MM.1S (cell line): ENCODE results near the gene ANO10.

Source experiments
- DNase-seq: peaks from one replicate; pipeline ENCODE4 v3.0.0-alpha.2; 2015
- H2AFZ ChIP-seq: fragments of 300-600 bp; sonication (generic); 2 replicates; pipeline ENCODE4 v1.6.0; 2016; ENCODE audit warnings: antibody characterized with exemption, low read length
- H3F3A ChIP-seq: fragments of 300-600 bp; sonication (generic); 2 replicates; pipeline ENCODE4 v1.6.1; 2016; ENCODE audit warnings: mild to moderate bottlenecking, antibody characterized with exemption, low read length, moderate library complexity, mixed read lengths; ENCODE audit not compliant: insufficient read depth
- H3K27ac ChIP-seq: fragments of 300-600 bp; sonication (generic); 2 replicates; pipeline ENCODE4 v1.5.1; 2016; ENCODE audit warnings: mild to moderate bottlenecking, low read length
- H3K27me3 ChIP-seq: fragments of 300-600 bp; sonication (generic); replicated peaks from 2 replicates; pipeline ENCODE4 v1.6.0; 2016; ENCODE audit warnings: low read length; ENCODE audit not compliant: insufficient read depth
- H3K36me3 ChIP-seq: fragments of 300-600 bp; sonication (generic); replicated peaks from 2 replicates; pipeline ENCODE4 v1.6.1; 2016; ENCODE audit warnings: mild to moderate bottlenecking, low read length, mixed read lengths; ENCODE audit not compliant: insufficient read depth
- H3K4me1 ChIP-seq: fragments of 300-600 bp; sonication (generic); 2 replicates; pipeline ENCODE4 v1.6.1; 2016; ENCODE audit warnings: low read length, mixed read lengths
- H3K4me2 ChIP-seq: fragments of 300-600 bp; sonication (generic); 2 replicates; pipeline ENCODE4 v1.6.0; 2016; ENCODE audit warnings: low read depth, low read length
- H3K4me3 ChIP-seq: fragments of 300-600 bp; sonication (generic); 2 replicates; pipeline ENCODE4 v1.5.1; 2016; ENCODE audit warnings: low read length, mixed read lengths
- H3K79me2 ChIP-seq: fragments of 300-600 bp; sonication (generic); 2 replicates; pipeline ENCODE4 v1.6.1; 2016; ENCODE audit warnings: mixed run types, low read length, mixed read lengths
- H3K9ac ChIP-seq: fragments of 300-600 bp; sonication (generic); 2 replicates; pipeline ENCODE4 v1.6.1; 2016; ENCODE audit warnings: low read length, mixed read lengths
- H3K9me2 ChIP-seq: fragments of 300-600 bp; sonication (generic); replicated peaks from 2 replicates; pipeline ENCODE4 v1.6.1; 2016; ENCODE audit warnings: mild to moderate bottlenecking, low read length, mixed read lengths; ENCODE audit not compliant: insufficient read depth
- H3K9me3 ChIP-seq: fragments of 300-600 bp; sonication (generic); replicated peaks from 2 replicates; pipeline ENCODE4 v1.6.1; 2016; ENCODE audit warnings: mild to moderate bottlenecking, low read length, mixed read lengths; ENCODE audit not compliant: insufficient read depth
- H4K20me1 ChIP-seq: fragments of 300-600 bp; sonication (generic); 2 replicates; pipeline ENCODE4 v1.6.1; 2016; ENCODE audit warnings: mild to moderate bottlenecking, low read length, moderate library complexity, mixed read lengths; ENCODE audit not compliant: insufficient read depth
- EZH2 ChIP-seq: fragments of 300-600 bp; sonication (generic); optimal IDR thresholded peaks from 2 replicates; pipeline ENCODE3; 2017; ENCODE audit warnings: low read depth, mild to moderate bottlenecking, antibody characterized with exemption, low read length, mixed read lengths
- EZH2phosphoT487 ChIP-seq: fragments of 300-600 bp; sonication (generic); IDR thresholded peaks from 2 replicates; pipeline ENCODE4 v1.6.1; 2018; ENCODE audit warnings: antibody characterized with exemption, low read length
- TF ChIP-seq, protein P1 (sequence below): fragments of 300-600 bp; sonication (generic); IDR thresholded peaks from 2 replicates; pipeline ENCODE4 v1.5.1; 2016; ENCODE audit warnings: antibody characterized with exemption, low read length, mixed read lengths

The ANO10 gene

DNA sequence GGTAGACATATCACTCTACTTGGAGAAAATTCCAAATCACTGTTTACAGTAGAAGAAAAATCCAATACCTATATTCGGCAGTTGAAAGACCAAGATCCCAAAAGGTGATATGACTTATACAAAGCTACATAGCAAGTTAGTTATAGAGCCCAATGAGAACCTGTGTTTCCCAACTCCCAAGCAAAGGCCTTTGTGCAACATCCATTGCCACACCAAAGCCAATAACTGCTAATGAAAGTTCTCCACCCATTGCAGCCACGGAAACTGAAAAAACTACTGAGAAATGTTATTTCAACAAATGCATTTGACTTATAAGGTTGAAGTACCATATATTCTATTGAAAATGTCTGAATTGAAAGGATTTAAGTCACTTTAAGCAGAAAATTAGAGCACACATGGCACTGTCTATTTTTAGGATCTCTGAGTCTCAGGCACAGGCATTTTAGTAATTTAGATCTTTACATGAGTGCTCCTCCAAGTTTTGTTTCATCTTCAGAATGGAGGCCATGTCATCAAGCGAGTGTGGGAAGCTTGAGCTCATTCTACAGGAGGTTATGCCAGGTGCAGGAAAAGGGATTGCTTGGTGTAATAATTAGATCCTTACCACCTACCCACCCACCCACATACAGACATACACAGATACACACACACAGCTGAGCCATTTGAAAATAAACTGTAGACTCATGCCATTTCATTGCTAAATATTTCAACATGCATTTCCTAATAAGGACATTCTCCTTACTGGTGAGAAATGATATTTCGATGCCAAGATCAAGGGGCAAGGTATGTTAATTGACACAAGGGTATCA is 19.7 kb upstream of the ANO10 start:
- H3K36me3 ChIP-seq, result no peaks in the 10 kb centered on the region
- H3K79me2 ChIP-seq, result no peaks in the 10 kb centered on the region
- peaks cover 13% of the 10 kb centered on the region for H3K4me1 ChIP-seq
- H3F3A ChIP-seq, result no peaks in the 10 kb centered on the region
- H3K9ac ChIP-seq, result no peak overlapping the region
- no peak overlapping the region for H3K4me3 ChIP-seq
- H2AFZ ChIP-seq, result no peak overlapping the region
- H3K4me2 ChIP-seq, result no peak overlapping the region
- H3K9me2 ChIP-seq, result no peaks in the 10 kb centered on the region
- H4K20me1 ChIP-seq, result no peaks in the 10 kb centered on the region
- H3K27me3 ChIP-seq, result no peaks in the 10 kb centered on the region
- TF ChIP-seq, protein P1, sequence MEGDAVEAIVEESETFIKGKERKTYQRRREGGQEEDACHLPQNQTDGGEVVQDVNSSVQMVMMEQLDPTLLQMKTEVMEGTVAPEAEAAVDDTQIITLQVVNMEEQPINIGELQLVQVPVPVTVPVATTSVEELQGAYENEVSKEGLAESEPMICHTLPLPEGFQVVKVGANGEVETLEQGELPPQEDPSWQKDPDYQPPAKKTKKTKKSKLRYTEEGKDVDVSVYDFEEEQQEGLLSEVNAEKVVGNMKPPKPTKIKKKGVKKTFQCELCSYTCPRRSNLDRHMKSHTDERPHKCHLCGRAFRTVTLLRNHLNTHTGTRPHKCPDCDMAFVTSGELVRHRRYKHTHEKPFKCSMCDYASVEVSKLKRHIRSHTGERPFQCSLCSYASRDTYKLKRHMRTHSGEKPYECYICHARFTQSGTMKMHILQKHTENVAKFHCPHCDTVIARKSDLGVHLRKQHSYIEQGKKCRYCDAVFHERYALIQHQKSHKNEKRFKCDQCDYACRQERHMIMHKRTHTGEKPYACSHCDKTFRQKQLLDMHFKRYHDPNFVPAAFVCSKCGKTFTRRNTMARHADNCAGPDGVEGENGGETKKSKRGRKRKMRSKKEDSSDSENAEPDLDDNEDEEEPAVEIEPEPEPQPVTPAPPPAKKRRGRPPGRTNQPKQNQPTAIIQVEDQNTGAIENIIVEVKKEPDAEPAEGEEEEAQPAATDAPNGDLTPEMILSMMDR, result no peak
- no peak for TF ChIP-seq EZH2phosphoT487
- no peak for TF ChIP-seq EZH2
- H3K27ac ChIP-seq, result no peak overlapping the region
- no peaks in the 10 kb centered on the region for H3K9me3 ChIP-seq
- DNase-seq, result no peak

GRCh38 chr3:43640681-43641080 is 18.9 kb upstream of the ANO10 start:
- no peaks in the 10 kb centered on the region for H3F3A ChIP-seq
- no peaks in the 10 kb centered on the region for H4K20me1 ChIP-seq
- H3K4me3 ChIP-seq, result no peak overlapping the region
- H3K9me3 ChIP-seq, result no peaks in the 10 kb centered on the region
- H3K4me2 ChIP-seq, result no peak overlapping the region
- DNase-seq, result no peak
- no peak overlapping the region for H3K9ac ChIP-seq
- TF ChIP-seq, protein P1, result no peak
- TF ChIP-seq EZH2 (no peak), EZH2phosphoT487 (no peak)
- no peaks in the 10 kb centered on the region for H3K79me2 ChIP-seq
- H3K9me2 ChIP-seq, result no peaks in the 10 kb centered on the region
- H3K27ac ChIP-seq, result no peak overlapping the region
- no peak overlapping the region for H2AFZ ChIP-seq
- peaks cover 13% of the 10 kb centered on the region for H3K4me1 ChIP-seq
- H3K36me3 ChIP-seq, result no peaks in the 10 kb centered on the region
- no peaks in the 10 kb centered on the region for H3K27me3 ChIP-seq

- Histone ChIP-seq H3K36me3 (no peaks in the 10 kb centered on the region), H3K4me2 (peak overlapping the region; percentile 38), H4K20me1 (no peaks in the 10 kb centered on the region), H3K4me1 (peaks cover 13% of the 10 kb centered on the region), H3K9me3 (no peaks in the 10 kb centered on the region), H3K27ac (peak overlapping the region; percentile 12; the same call in 1 of the 2 replicates), H3K9ac (no peak overlapping the region), H3F3A (no peaks in the 10 kb centered on the region), H3K79me2 (no peaks in the 10 kb centered on the region), H3K4me3 (no peak overlapping the region), H2AFZ (peak overlapping the region; percentile 72), H3K27me3 (no peaks in the 10 kb centered on the region), H3K9me2 (no peaks in the 10 kb centered on the region)
- peak; percentile 78 for DNase-seq
- TF ChIP-seq EZH2, result no peak
- TF ChIP-seq, protein P1, result peak; percentile 73
These were observed 17.0 kb upstream of the ANO10 start for GRCh38 chr3:43638594-43639447.
